GM18907 (cell line): Measurements from ENCODE around the gene RPS21.

Experiments
- ATAC-seq: cut with Tn5 transposase; IDR thresholded peaks from one replicate; pipeline ENCODE4 v1.9.1; 2021; ENCODE audit warnings: mild to moderate bottlenecking, moderate library complexity; ENCODE audit not compliant: unreplicated experiment

The RPS21 gene

DNA sequence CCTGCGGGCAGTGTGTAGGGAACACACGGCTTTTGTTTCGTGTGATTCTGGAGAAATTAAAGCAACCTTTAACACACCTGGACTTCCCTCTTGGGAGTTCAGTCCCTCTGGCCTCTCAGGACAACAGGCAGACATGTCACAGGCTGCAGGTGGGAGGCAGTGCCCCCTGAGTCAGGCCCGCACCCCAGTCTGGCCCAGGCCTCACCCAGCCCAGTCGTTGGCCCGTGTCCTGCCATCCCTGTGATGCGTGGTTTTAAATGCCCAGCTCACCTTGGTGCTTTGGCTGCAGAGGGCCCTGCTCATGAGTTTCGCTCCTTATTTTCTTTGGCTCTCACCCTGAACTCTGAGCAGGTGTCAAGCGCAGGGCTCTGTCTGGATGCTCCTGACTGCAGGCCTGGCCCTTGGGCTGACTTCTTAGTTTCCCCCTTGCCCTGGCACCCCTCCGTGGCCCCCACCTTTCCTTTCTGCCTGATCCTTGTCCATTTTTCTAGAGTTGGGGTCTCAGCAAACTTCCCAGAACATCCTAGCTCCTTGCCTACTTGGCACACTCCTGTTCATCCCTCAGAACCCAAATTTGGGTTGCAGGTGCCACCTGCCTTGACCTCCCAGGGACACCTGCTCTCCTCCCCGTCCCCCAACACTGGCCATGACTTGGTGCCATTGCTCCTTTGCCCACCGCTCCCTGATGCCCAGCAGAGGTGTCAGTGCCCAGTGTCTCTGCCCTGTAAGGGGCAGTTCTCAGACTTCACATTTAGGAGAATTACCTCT is 22.4 kb downstream of the RPS21 start:
- ATAC-seq, result no peak

GRCh38 chr20:62409931-62410745 is 23.2 kb downstream of the RPS21 start:
- no peak for ATAC-seq

DNA sequence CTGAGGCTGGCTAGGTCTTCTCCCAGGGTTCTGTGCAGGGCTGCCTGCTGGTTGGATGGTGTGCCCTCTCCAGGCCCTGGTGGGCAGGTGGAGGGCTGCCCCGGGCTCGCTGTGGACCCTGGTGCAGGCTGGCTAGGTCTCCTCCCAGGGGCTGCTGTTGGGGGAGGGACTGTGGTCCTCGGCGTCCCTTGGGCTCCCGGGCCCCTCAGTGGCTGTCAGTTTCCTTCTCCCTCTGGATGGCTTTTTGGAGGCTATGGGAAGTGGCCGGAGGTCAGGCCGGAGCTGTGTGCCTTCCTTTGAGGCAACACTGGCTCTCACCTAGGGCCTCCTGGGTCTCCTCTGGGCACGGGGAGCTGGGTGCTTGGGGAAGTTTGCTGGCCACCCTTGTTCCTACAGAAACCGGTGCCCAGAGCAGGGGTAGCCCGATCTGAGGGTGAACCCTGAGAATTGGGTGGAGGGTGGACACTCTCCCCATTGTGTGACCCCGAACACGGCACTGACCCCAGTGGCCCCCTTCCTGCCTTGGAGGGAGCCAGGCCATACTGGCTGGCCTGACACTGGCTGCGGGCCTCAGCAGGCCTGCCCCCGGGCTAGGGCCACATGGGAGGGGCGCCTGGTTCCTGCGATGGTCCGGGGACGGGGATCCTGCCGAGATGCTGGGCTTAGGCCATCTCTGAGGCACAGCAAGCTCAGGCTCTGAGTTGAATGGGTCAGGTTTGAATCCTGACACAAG is 24.0 kb downstream of the RPS21 start:
- ATAC-seq, result no peak

DNA sequence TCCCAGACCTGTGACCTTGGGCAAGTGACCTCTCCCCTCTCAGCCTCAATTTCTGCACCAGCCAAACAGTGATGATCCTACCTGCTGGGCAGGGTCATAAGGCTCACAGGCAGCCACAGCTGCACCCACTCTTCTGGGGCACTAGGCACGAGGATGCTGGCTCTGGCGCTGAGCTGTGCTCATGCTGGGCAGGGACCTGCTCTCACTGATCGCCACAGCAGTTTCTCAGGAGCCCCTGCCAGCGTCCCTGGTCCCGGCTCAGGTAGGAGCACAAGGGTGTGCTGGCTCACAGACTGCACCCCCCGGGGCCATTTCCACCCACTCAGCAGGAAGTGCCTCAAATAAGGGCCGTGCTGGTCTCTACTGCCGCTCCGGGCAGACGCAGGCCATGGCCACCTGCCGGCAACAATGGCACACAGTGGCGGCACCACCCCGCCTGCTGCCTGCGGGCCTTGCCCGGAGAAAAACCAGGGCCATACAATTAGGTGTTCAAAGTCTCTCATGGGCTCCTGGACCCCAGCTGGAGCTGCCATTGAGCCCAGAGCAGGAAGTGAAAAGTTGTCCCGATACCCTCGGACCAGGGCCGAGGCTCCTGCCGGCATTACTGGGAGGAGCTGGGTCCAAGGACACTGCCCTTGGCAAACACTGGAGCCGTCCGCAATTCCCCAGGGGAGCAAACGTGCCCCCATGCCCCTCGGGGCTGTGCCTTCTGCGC is 24.7 kb downstream of the RPS21 start:
- no peak for ATAC-seq

DNA sequence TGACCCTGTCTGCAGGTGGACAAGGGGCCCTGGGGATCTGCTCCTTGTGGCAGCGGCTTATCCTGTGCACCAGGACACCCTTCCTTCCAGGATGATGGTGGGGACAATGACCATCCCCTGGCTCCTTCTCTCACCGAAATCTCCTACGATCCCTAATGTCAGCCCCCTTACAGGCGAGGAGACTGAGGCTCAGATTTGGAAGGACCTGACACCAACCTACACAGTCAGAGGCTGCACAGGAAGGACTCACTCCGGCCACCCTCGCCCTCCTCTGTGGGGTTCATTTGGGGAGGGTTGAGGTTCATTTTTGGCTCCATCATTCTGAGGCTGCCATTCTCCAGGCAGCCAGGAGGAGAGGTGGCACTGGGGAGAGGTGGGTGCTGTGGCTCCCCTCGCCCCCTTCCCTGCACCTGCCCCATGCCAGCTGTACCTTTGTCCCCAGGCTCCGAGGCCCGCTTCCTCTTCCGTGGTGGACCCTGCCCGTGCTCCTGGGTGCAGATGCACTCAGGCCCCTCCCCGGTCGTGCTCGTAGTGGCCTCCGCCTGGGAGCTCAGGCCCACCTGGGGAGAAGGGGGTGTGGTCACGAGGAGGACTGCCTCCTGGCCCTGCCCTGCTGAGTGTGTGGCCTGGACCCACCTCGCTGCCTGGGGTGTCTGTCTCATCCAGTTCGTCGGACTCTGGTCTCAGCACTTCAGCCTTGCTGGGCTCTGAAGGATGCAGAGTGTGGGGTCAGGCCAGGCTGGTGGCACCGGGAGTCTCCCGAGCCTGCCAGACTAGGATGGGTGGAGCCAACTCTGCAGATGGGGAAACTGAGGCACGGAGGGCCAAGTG is 25.5 kb downstream of the RPS21 start:
- no peak for ATAC-seq

- ATAC-seq, result no peak
These were observed 26.2 kb downstream of the RPS21 start for GRCh38 chr20:62413025-62413570.

GRCh38 chr20:62413896-62414481 is 27.1 kb downstream of the RPS21 start:
- ATAC-seq, result no peak

DNA sequence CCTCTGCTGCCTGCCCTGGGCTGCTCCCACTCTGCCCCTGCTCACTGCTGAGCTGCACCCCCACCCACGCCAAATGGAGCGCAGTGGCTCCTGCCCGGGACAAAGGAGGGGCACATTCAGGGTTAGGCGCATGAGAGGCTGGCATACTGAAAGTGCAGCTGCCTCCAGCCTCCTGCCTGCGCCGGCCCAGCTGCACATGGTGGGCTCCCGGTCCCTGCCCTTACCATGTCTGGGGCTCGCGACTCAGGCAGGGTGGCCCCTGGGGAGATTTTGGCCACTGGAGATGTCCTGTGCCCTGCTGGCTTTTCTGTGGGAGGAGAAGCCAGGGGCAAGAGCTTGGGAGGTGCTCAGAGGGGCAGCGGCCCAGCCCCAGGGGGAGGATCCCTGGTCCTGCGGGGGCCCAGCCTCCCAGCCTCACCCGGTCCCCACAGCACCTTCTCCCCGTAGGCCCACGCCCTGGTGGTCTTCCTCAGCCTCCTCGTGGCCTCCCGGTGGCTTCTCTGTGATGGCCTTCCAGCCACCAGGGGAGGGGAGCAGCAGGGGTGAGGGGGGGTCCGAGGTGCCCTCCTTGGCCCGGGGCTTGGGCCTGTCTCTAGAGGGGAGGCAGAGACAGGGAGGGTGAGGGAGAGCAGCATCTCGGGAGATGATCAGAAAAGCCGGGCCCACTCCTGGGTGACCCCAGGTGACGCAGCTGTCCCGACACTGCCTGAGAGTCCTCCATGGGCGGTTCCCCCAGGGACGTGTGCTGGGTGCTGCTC is 28.6 kb downstream of the RPS21 start:
- no peak for ATAC-seq

DNA sequence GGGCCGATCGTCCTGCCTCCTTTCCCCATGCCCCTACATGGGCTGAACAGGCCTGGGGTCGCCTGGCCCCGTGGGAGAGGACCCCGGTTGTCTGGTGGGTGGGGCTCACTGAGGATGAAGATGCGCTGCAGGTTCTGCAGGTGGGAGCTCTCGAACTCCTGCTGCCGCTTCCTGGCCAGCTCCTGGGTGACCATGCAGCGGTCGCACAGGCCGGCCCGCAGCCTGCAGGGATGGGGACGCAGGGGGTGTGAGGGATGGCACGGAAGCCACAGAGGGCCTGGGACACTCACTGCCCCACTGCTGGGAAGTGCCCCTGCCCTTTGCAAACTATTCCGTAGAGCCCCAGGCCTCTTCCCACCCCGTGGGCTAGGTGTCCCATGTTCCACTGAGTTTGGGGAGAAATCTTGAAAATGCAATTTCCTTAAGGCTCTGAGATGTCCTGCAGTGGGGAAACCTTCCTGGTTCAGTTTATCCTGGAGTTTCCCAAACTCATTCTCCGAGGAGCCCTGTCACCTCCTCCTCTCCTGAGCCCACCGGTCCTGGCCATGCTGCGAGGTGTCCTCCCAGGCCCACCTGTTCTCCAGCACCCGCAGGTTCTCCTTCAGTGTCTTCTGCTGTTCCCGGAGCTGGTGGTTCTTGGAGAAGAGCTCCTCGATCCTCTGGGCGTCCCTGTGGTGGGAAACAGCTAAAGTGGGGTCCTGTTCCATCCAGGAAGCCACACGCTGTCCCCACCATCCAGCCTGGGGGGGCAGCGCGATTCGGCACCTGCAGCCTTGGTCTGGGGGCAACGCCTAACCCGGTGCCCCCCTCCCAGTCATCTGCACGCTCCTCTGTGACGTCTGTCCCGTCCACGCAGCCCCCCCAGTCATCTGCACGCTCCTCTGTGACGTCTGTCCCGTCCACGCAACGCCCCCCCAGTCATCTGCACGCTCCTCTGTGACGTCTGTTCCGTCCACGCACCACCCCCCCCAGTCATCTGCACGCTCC is 30.0 kb downstream of the RPS21 start:
- no peak for ATAC-seq

DNA sequence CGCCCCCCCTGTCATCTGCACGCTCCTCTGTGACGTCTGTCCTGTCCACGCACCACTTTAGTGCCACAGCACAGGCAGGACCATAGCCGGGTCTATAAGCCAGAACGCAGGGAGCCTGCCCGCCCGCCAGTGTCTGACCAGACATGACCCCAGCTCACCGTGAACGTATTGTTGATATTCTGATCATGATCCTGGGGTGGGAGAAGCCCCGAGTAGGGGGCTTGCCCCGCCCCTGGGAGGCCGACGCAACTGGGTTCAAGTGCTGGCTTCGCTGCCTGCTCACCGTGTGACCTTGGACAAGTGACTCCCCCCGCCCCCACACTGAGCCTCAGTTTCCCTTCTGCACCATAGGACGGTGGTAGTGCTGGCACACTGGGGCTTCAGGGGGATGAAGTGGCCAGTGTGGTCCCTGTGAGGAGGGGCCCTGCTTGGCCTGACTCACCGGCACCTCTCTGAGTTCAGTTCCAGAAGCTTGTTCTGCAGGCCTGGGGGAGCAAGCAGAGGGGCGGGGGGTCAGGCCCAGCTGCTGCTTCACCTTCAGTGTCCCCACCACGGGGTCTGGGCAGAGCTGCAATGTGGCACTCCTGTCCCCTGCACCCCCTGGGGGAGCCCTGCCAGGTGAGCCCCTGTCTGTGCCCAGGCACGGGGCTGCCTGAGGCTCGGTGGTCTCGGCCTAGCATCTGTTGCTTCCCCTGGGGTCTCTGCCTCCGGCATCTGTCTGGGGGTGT is 31.2 kb downstream of the RPS21 start:
- no peak for ATAC-seq

GRCh38 chr20:62418709-62419487 is 32.0 kb downstream of the RPS21 start:
- no peak for ATAC-seq

DNA sequence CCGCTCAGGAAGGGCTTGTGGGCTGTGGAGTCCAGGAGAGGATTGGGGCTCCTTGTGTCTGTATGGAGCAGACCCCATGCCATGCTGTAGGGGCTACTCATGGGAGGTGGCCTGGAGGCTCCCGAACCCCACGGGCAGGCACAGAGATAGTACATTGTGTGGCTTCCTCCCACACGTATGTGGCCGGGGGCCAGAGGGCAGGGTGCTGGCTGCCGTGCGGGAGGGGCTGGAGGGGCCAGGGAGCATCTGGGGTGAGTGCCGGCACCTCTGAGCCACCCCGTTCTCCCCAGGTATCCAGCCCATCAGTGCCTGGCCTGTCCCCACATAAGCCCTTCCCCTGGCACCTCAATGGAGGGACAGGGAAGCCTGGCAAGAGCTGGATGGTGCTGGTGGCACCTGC is 32.9 kb downstream of the RPS21 start:
- no peak for ATAC-seq

DNA sequence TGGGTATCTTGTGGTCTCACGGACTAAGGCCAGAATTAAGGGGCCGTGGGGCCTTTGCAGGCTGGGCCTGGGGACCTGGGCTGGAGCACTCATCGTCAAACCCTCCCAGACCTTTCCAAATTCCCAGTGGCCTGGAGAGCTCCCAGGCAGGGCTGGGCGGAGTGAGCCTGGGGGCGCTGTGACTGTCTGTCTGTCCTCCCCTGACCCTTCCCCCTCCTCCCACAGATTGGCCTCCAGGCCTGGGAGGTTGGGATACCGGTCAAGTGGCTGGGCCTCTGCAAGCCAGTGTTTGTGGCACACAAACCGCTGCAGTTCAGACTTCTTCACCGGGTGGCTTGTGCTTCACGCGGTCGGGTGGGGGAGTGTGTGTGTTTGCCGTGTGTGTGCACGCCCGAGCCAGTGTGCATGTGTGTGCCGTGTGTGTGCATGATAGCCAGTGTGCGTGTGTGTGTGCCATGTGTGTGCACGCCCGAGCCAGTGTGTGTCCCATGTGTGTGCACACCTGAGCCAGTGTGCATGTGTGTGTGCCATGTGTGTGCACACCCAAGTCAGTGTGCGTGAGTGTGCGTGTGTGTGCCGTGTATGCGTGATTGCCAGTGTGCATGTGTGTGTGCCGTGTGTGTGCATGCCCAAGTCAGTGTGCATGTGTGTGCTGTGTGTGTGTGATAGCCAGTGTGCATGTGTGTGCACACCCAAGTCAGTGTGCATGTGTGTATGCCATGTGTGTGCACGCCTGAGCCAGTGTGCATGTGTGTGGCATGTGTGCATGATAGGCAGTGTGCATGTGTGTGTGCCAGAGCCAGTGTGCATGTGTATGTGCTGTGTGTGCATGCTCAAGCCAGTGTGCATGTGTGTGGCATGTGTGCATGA is 34.2 kb downstream of the RPS21 start:
- ATAC-seq, result no peak

- no peak for ATAC-seq
These were observed 34.8 kb downstream of the RPS21 start for GRCh38 chr20:62421716-62421990.

DNA sequence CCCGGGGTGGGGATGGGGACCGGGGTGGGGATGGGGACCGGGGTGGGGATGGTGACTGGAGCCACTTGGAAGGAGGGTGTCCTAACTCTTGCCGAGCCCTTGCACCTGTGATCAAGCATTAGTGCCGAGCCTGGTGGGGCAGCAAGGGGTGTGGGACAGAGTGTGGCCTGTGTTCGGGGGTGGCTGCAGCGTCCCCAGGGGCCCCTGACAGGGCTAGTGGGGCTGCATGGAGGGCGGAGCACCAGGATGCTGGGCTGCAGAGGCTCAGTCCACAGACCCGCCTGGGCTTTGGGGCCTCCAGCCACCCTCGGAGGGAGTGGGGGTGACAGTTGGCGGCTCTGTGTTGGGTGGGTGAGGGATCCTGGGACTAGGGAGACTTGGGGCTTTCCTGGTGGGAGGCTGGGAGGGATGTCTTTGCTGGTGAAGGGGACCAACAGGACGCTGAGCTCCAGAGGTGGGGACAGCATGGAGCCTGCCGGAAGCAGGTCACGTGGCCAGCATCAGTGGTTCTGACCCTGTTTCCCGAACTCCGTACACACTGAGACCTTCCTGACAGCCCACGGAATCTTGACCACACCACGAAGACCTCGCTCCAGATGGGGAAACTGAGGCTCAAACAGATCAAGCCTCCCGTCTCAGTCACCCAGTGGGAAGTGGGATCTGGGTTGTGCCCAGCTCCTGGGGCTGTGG is 35.9 kb downstream of the RPS21 start:
- ATAC-seq, result no peak
